Measurements from ENCODE around the gene SLC38A5. TPM values are rescaled to one million over a fixed set of nuclear protein-coding genes. Genes with fewer than 3 reads are reported as not detected.
"Not testable (repeated sequence)": the region's sequence is repeated elsewhere in the genome, so short reads cannot be mapped to it uniquely, and the experiment has no call there.

SLC38A5 gene
- total and polyA plus RNA-seq, 2 of the 13 experiments (the other 11 are each of a cell fraction or from before 2014, with no cell fraction given), result 46.1 to 73.4 TPM

- no peaks in the 10 kb centered on the region for H3K27me3 ChIP-seq (ENCODE audit: control insufficient read depth in 1 of 2, insufficient read depth in 2 of 2, low read length in 2 of 2)
- H3K79me2 ChIP-seq (ENCODE audit: insufficient read depth, low read length), result no peaks in the 10 kb centered on the region
- intact Hi-C loops (cut with micrococcal nuclease; ENCODE audit: unreplicated experiment), result no loop called here
- POLR2A ChIA-PET, result no interaction called here
- no peaks in the 10 kb centered on the region for H3K9me3 ChIP-seq (ENCODE audit: low read length)
- ATAC-seq (no peak), FAIRE-seq (no peak), DNase-seq (ENCODE audit: low spot score) (no peak)
- H4K20me1 ChIP-seq (ENCODE audit: insufficient read depth, low read length), result no peaks in the 10 kb centered on the region
- H3K4me3 ChIP-seq (replicated peaks in 1 of 3; ENCODE audit: insufficient read depth in 1 of 3, low read depth in 2 of 3, low read length in 3 of 3), result no peak overlapping the region
- no peak overlapping the region for H3K27ac ChIP-seq (ENCODE audit: extremely low read length, insufficient read depth, low read length)
- no peak overlapping the region for H3K9ac ChIP-seq (ENCODE audit: insufficient read depth, low read depth, low read length)
- TF ChIP-seq KLF11 (CRISPR knock-in tag; IDR thresholded peaks at IDR 0.05), result no peak
- TF ChIP-seq ATF7 (IDR thresholded peaks at IDR 0.05), result peak; percentile 56
- no peak for TF ChIP-seq ATF7 (CRISPR knock-in tag; IDR thresholded peaks at IDR 0.05)
- BruUV-seq (replicated peaks), result no TSS peak
- H3K4me1 ChIP-seq (ENCODE audit: insufficient read depth, low read length), result no peaks in the 10 kb centered on the region
- CTCF ChIA-PET (ENCODE audit: low intra/inter-chr PET ratio, low total read pairs), result no interaction called here
- H2AFZ ChIP-seq (ENCODE audit: low read length), result no peak overlapping the region
- no peaks in the 10 kb centered on the region for H3K36me3 ChIP-seq (replicated peaks in 1 of 2; ENCODE audit: control insufficient read depth in 1 of 2, insufficient read depth in 2 of 2, low read length in 2 of 2)
- in situ Hi-C loops (cut with HindIII; ENCODE audit: extremely low pct_ligation_motif_present, low pct_unique_long_range_greater_than_20kb), result no loop called here
- H3K4me2 ChIP-seq (ENCODE audit: low read depth, low read length), result no peak overlapping the region
These were observed 20.0 kb downstream of the SLC38A5 start for GRCh38 chrX:48450076-48450475.

- CTCF ChIA-PET (ENCODE audit: low intra/inter-chr PET ratio, low total read pairs); POLR2A ChIA-PET; H4K20me1 ChIP-seq (ENCODE audit: insufficient read depth, low read length); in situ Hi-C loops (cut with HindIII; ENCODE audit: extremely low pct_ligation_motif_present, low pct_unique_long_range_greater_than_20kb); BruUV-seq (replicated peaks); H3K27ac ChIP-seq (ENCODE audit: extremely low read length, insufficient read depth, low read length); H3K36me3 ChIP-seq (replicated peaks in 1 of 2; ENCODE audit: control insufficient read depth in 1 of 2, insufficient read depth in 2 of 2, low read length in 2 of 2); ATAC-seq; H3K9me3 ChIP-seq (ENCODE audit: low read length); DNase-seq (ENCODE audit: low spot score); H3K27me3 ChIP-seq (ENCODE audit: control insufficient read depth in 1 of 2, insufficient read depth in 2 of 2, low read length in 2 of 2); H2AFZ ChIP-seq (ENCODE audit: low read length); FAIRE-seq; intact Hi-C loops (cut with micrococcal nuclease; ENCODE audit: unreplicated experiment); H3K4me2 ChIP-seq (ENCODE audit: low read depth, low read length); H3K4me1 ChIP-seq (ENCODE audit: insufficient read depth, low read length); H3K4me3 ChIP-seq (replicated peaks in 1 of 3; ENCODE audit: insufficient read depth in 1 of 3, low read depth in 2 of 3, low read length in 3 of 3); H3K9ac ChIP-seq (ENCODE audit: insufficient read depth, low read depth, low read length); H3K79me2 ChIP-seq (ENCODE audit: insufficient read depth, low read length): not testable (repeated sequence)
- WGBS (ENCODE audit: low lambda C conversion rate), result 27% methylated on average over 4 of the region's 6 CpGs
These were observed 22.9 kb downstream of the SLC38A5 start for GRCh38 chrX:48447201-48447600.

GRCh38 chrX:48433713-48434112 is 36.3 kb downstream of the SLC38A5 start:
- WGBS (ENCODE audit: low lambda C conversion rate), result no CpG with 5 or more reads among the region's 13 CpGs
- CTCF ChIA-PET (ENCODE audit: low intra/inter-chr PET ratio, low total read pairs); BruUV-seq (replicated peaks); FAIRE-seq; H3K36me3 ChIP-seq (replicated peaks in 1 of 2; ENCODE audit: control insufficient read depth in 1 of 2, insufficient read depth in 2 of 2, low read length in 2 of 2); intact Hi-C loops (cut with micrococcal nuclease; ENCODE audit: unreplicated experiment); H3K9me3 ChIP-seq (ENCODE audit: low read length); H3K27me3 ChIP-seq (ENCODE audit: control insufficient read depth in 1 of 2, insufficient read depth in 2 of 2, low read length in 2 of 2); in situ Hi-C loops (cut with HindIII; ENCODE audit: extremely low pct_ligation_motif_present, low pct_unique_long_range_greater_than_20kb); H3K27ac ChIP-seq (ENCODE audit: extremely low read length, insufficient read depth, low read length); H4K20me1 ChIP-seq (ENCODE audit: insufficient read depth, low read length); ATAC-seq; H3K4me1 ChIP-seq (ENCODE audit: insufficient read depth, low read length); DNase-seq (ENCODE audit: low spot score); H3K79me2 ChIP-seq (ENCODE audit: insufficient read depth, low read length); POLR2A ChIA-PET; H3K9ac ChIP-seq (ENCODE audit: insufficient read depth, low read depth, low read length); H2AFZ ChIP-seq (ENCODE audit: low read length); TF ChIP-seq FOXA1 (IDR thresholded peaks at IDR 0.05): not testable (repeated sequence)
- Histone ChIP-seq H3K4me2 (ENCODE audit: low read depth, low read length) (peak overlapping the region; percentile 51), H3K4me3 (replicated peaks in 1 of 3; ENCODE audit: insufficient read depth in 1 of 3, low read depth in 2 of 3, low read length in 3 of 3) (peak overlapping the region in 2 of 3 experiments; percentile 4 to 6; a peak in 2 of 6 replicates)
- peak; percentile 44; the same call in 1 of the 2 replicates for TF ChIP-seq ZNF281 (CRISPR knock-in tag; IDR thresholded peaks at IDR 0.05; ENCODE audit: borderline replicate concordance)
- 0 out of 2 replicates have a peak, but pooled peaks have one; percentile 14 for TF ChIP-seq FOXA1 (CRISPR knock-in tag; IDR thresholded peaks at IDR 0.05)

Measured in HepG2 (cell line).